Jurkat, Clone E6-1 (cell line): ENCODE results near the gene IKZF4. TPM values are rescaled to one million over a fixed set of nuclear protein-coding genes. Genes with fewer than 3 reads are reported as not detected.
"Not testable (repeated sequence)": the region's sequence is repeated elsewhere in the genome, so short reads cannot be mapped to it uniquely, and the experiment has no call there.

Experiments
- DNase-seq: peaks from one replicate; pipeline ENCODE4 v3.0.0-alpha.2; 2011; ENCODE audit warnings: low read depth, low spot score
- H3K4me3 ChIP-seq: 2 replicates; pipeline ENCODE4 v1.5.1; 2011; ENCODE audit warnings: mild to moderate bottlenecking, low read length, control low read depth, moderate library complexity
- polyA plus RNA-seq: library from polyadenylated mRNA; unstranded; fragments of >200 nt; gene quantifications from one replicate; pipeline ENCODE4 v1.2.1, GENCODE V29; 2012; ENCODE audit warnings: missing spikeins; ENCODE audit not compliant: insufficient read length, insufficient read depth

The IKZF4 gene
- not detected for polyA plus RNA-seq

- no peak within 1 kb of the TSS for H3K4me3 ChIP-seq
- no peak for DNase-seq
Measured at GRCh38 chr12:56020423-56021184, at the start of gene IKZF4. IKZF4 (plus strand) TSS chr12:56021043; CDS start chr12:56021494, 451 bp downstream.

GRCh38 chr12:55972042-55972441, 48.8 kb upstream of the IKZF4 start:
- no peak for DNase-seq
- no peak overlapping the region for H3K4me3 ChIP-seq

- H3K4me3 ChIP-seq: peak overlapping the region; percentile 56
Measured at GRCh38 chr12:55972456-55972855, 48.4 kb upstream of the IKZF4 start.

GRCh38 chr12:55972911-55973598, 47.8 kb upstream of the IKZF4 start:
- DNase-seq: no peak

More at GRCh38 chr12:55972456-55972855, 48.4 kb upstream of the IKZF4 start:
- DNase-seq: no peak

GRCh38 chr12:55973599-55974307, 47.1 kb upstream of the IKZF4 start, which contains the start of gene RAB5B:
RAB5B (plus strand) TSS chr12:55974078; CDS start chr12:55986961, 12,883 bp downstream.
- DNase-seq: peak; percentile 100
- H3K4me3 ChIP-seq: peak within 1 kb of the TSS; percentile 83

More at GRCh38 chr12:55972911-55973598, 47.8 kb upstream of the IKZF4 start:
- H3K4me3 ChIP-seq: peak overlapping the region; percentile 56

GRCh38 chr12:55974308-55974730, 46.5 kb upstream of the IKZF4 start:
- DNase-seq: no peak
- H3K4me3 ChIP-seq: peak overlapping the region; percentile 83

- no peak for DNase-seq
- no peak overlapping the region for H3K4me3 ChIP-seq
Measured at GRCh38 chr12:55978393-55978792, 42.5 kb upstream of the IKZF4 start.

- H3K4me3 ChIP-seq: no peak overlapping the region
- no peak for DNase-seq
Measured at GRCh38 chr12:55979069-55979468, 41.8 kb upstream of the IKZF4 start.

- DNase-seq, H3K4me3 ChIP-seq: not testable (repeated sequence)
Measured at GRCh38 chr12:55981882-55982281, 39.0 kb upstream of the IKZF4 start.

- H3K4me3 ChIP-seq: no peak overlapping the region
- no peak for DNase-seq
Measured at GRCh38 chr12:55982319-55982936, 38.4 kb upstream of the IKZF4 start.

- H3K4me3 ChIP-seq: no peak overlapping the region
- DNase-seq: no peak
Measured at GRCh38 chr12:55983232-55983842, 37.5 kb upstream of the IKZF4 start.

GRCh38 chr12:55984861-55985260, 36.0 kb upstream of the IKZF4 start:
- no peak overlapping the region for H3K4me3 ChIP-seq
- no peak for DNase-seq

GRCh38 chr12:55985341-55985740, 35.5 kb upstream of the IKZF4 start:
- no peak for DNase-seq
- no peak overlapping the region for H3K4me3 ChIP-seq

- not testable (repeated sequence) for DNase-seq, H3K4me3 ChIP-seq
Measured at GRCh38 chr12:55985976-55986375, 34.9 kb upstream of the IKZF4 start.

- no peak for DNase-seq
- no peak overlapping the region for H3K4me3 ChIP-seq
Measured at GRCh38 chr12:55991110-55991509, 29.7 kb upstream of the IKZF4 start.

- DNase-seq: no peak
- H3K4me3 ChIP-seq: no peak overlapping the region
Measured at GRCh38 chr12:55993230-55993853, 27.5 kb upstream of the IKZF4 start.

GRCh38 chr12:55995366-55995765, 25.5 kb upstream of the IKZF4 start:
- no peak overlapping the region for H3K4me3 ChIP-seq
- DNase-seq: no peak

- peak; percentile 56 for DNase-seq
- no peak overlapping the region for H3K4me3 ChIP-seq
Measured at GRCh38 chr12:55996201-55996714, 24.6 kb upstream of the IKZF4 start.
